HepG2 (cell line): ENCODE data around the gene TMEM117. TPM values are rescaled to one million over a fixed set of nuclear protein-coding genes. Genes with fewer than 3 reads are reported as not detected.

Experiments
- ATAC-seq: fragments of 200-7000 bp; cut with Tn5 transposase; 3 replicates; pipeline ENCODE4 v1.9.1; 2020; ENCODE audit warnings: mild to moderate bottlenecking, moderate library complexity
- BruUV-seq: library from RNA; stranded (reverse); fragments of 400-500 nt; replicated peaks from 2 replicates; lab custom pipeline; 2021; lab: Mats Ljungman, UMichigan
- CTCF ChIA-PET: fragments of 300-600 bp; formaldehyde crosslinking; extraction: SDS; loops from one replicate; lab custom pipeline; 2021; ENCODE audit warnings: low total read pairs, inconsistent platforms, low intra/inter-chr PET ratio; lab: Yijun Ruan, JAX
- POLR2A ChIA-PET: fragments of 350-600 bp; sonication (Branson Sonifier 250); formaldehyde crosslinking; loops from one replicate; lab custom pipeline; 2020; ENCODE audit warnings: antibody characterized with exemption, inconsistent platforms; lab: Yijun Ruan, JAX
- DNase-seq: peaks from one replicate; pipeline ENCODE4 v3.0.0-alpha.2; 2015; ENCODE audit warnings: low spot score
- FAIRE-seq: peaks from 3 replicates; lab custom pipeline; 2011; peaks lifted over from hg19 to GRCh38; lab: Jason Lieb, UNC
- H2AFZ ChIP-seq: one replicate; pipeline ENCODE4 v1.6.1; 2011; ENCODE audit warnings: low read length, inconsistent platforms
- H3K27ac ChIP-seq: fragments of 300-600 bp; 3 replicates; pipeline ENCODE4 v1.8.0; 2011; ENCODE audit warnings: mixed run types, mild to moderate bottlenecking, mixed read lengths, low read length, inconsistent platforms; ENCODE audit not compliant: insufficient read depth; ENCODE audit errors: extremely low read length
- H3K27me3 ChIP-seq, 2 experiments: fragments of 200-600 bp in 1 of 2; 2 replicates in 1 of 2; 3 replicates in 1 of 2; pipeline versions ENCODE4 v1.6.0 to v1.8.0; 2011; ENCODE audit warnings: low read length in 2 of 2, mild to moderate bottlenecking in 2 of 2, moderate library complexity in 2 of 2, inconsistent platforms in 1 of 2; ENCODE audit not compliant: insufficient read depth in 2 of 2, control insufficient read depth in 1 of 2
- H3K36me3 ChIP-seq, 2 experiments: fragments of 200-600 bp in 1 of 2; replicated peaks in 1 of 2; 2 replicates in 1 of 2; 3 replicates in 1 of 2; pipeline versions ENCODE4 v1.5.1 to v1.8.0; 2011; ENCODE audit warnings: low read length in 2 of 2, inconsistent platforms in 1 of 2; ENCODE audit not compliant: insufficient read depth in 2 of 2, control insufficient read depth in 1 of 2
- H3K4me1 ChIP-seq: 2 replicates; pipeline ENCODE4 v1.5.1; 2012; ENCODE audit warnings: low read length, inconsistent platforms; ENCODE audit not compliant: insufficient read depth
- H3K4me2 ChIP-seq: 2 replicates; pipeline ENCODE4 v1.6.0; 2011; ENCODE audit warnings: low read depth, low read length, inconsistent platforms
- H3K4me3 ChIP-seq, 3 experiments: fragments of 200-600 bp in 1 of 3; sonication (generic), shearing (Covaris generic) in 1 of 3; replicated peaks in 1 of 3; 2 replicates each; pipeline ENCODE4 v1.5.1; 2011 to 2016; ENCODE audit warnings: low read length in 3 of 3, inconsistent platforms in 2 of 3, low read depth in 2 of 3, mild to moderate bottlenecking in 2 of 3, control low read depth in 1 of 3, mixed read lengths in 1 of 3; ENCODE audit not compliant: insufficient read depth in 1 of 3
- H3K79me2 ChIP-seq: one replicate; pipeline ENCODE4 v1.6.1; 2011; ENCODE audit warnings: low read length, inconsistent platforms; ENCODE audit not compliant: insufficient read depth
- H3K9ac ChIP-seq: 2 replicates; pipeline ENCODE4 v1.6.0; 2011; ENCODE audit warnings: mild to moderate bottlenecking, low read depth, low read length, inconsistent platforms; ENCODE audit not compliant: insufficient read depth
- H3K9me3 ChIP-seq: 2 replicates; pipeline ENCODE4 v1.5.1; 2012; ENCODE audit warnings: mild to moderate bottlenecking, low read length
- H4K20me1 ChIP-seq: 2 replicates; pipeline ENCODE4 v1.6.0; 2011; ENCODE audit warnings: inconsistent platforms, mild to moderate bottlenecking, low read length, moderate library complexity; ENCODE audit not compliant: insufficient read depth
- HNRNPH1 ChIP-seq: fragments of 200-400 bp; formaldehyde crosslinking; optimal IDR thresholded peaks from 2 replicates; pipeline ENCODE3; 2017; ENCODE audit warnings: mild to moderate bottlenecking, low read depth, low read length
- RFX1 ChIP-seq: fragments of 450-650 bp; IDR thresholded peaks from 2 replicates; pipeline ENCODE4 v1.6.1; 2017
- STAG1 ChIP-seq: sonication (generic); formaldehyde crosslinking; IDR thresholded peaks from 2 replicates; pipeline ENCODE4 v1.4.0; 2020; ENCODE audit warnings: missing genetic modification reagents
- WGBS: methylation state at CpG from one replicate; pipeline ENCODE4 v1.1.6; 2017; ENCODE audit warnings: low lambda C conversion rate; 5-methylcytosine and 5-hydroxymethylcytosine counted together
- in situ Hi-C: cut with HindIII; loops from 2 replicates; pipeline ENCODE4 v1.10.0; 2017; ENCODE audit warnings: low pct_unique_long_range_greater_than_20kb; ENCODE audit not compliant: extremely low pct_ligation_motif_present
- intact Hi-C: fragments of 100-400 bp; cut with micrococcal nuclease; formaldehyde crosslinking; loops from one replicate; pipeline ENCODE4 v1.10.0; 2022; ENCODE audit not compliant: unreplicated experiment
- polyA plus RNA-seq, 8 experiments: library from polyadenylated mRNA; depleted of rRNA in 3 of 8; stranded (reverse) in 7 of 8; unstranded in 1 of 8; fragments of >200 nt; fragmentation: Illumina TruSeq in 4 of 8; extraction: Trizol in 4 of 8; gene quantifications; 2 replicates each; pipeline versions ENCODE4 v1.2.1 to v1.2.3, GENCODE V29; 2011 to 2016; ENCODE audit warnings: low read depth in 4 of 8, missing spikeins in 1 of 8, mixed read lengths in 1 of 8; ENCODE audit not compliant: insufficient read depth in 1 of 8
- total RNA-seq, 5 experiments: library from RNA; depleted of rRNA; stranded (reverse); fragments of >200 nt; fragmentation: Illumina TruSeq; extraction: Trizol; gene quantifications; 2 replicates each; pipeline ENCODE4 v1.2.3, GENCODE V29; 2016; ENCODE audit warnings: low read depth in 1 of 5
- TF ChIP-seq, protein P1 (sequence below): sonication (generic); formaldehyde crosslinking; IDR thresholded peaks from 2 replicates; pipeline ENCODE4 v1.5.1; 2020; ENCODE audit warnings: mild to moderate bottlenecking, missing genetic modification reagents
- TF ChIP-seq, protein P2 (sequence below): sonication (generic); formaldehyde crosslinking; IDR thresholded peaks from 2 replicates; pipeline ENCODE4 v1.5.0; 2020; ENCODE audit warnings: mild to moderate bottlenecking, missing genetic modification reagents, moderate library complexity

The TMEM117 gene
- total and polyA plus RNA-seq, 2 of the 13 experiments (the other 11 are each of a cell fraction or from before 2014, with no cell fraction given): 2.8 to 8.5 TPM

DNA sequence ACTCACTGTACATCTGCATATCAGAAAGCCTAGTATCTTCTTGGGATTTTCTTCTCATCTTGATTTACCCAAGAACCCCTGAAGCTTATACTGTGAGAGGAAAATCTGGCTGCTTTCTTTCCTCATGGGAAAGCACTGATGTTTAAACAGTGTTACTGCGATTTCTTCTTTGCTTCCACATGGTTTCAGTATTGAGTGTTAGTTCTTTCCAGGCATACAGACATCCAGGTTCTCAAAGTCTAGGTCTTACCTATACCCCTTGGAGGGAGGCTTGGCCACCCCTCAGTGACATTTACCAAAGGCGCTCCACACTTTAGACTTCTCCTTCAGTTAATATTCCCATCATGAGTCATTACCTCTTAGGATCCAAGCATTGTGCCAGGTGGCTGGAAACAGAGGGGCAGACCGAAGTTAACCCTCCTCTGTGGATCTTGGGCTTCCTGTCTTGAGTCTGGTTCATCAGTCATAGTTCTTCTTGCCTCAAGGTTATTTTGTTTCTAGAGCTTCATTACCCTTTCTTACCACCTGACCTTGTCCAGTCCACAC is 79.1 kb downstream of the TMEM117 start:
- Histone ChIP-seq H3K79me2 (no peaks in the 10 kb centered on the region), H3K4me3 (no peak overlapping the region), H4K20me1 (no peaks in the 10 kb centered on the region), H3K36me3 (no peaks in the 10 kb centered on the region), H3K27me3 (no peaks in the 10 kb centered on the region), H2AFZ (no peak overlapping the region), H3K9me3 (no peaks in the 10 kb centered on the region), H3K4me2 (no peak overlapping the region), H3K27ac (no peak overlapping the region), H3K9ac (no peak overlapping the region), H3K4me1 (no peaks in the 10 kb centered on the region)
- in situ Hi-C loops: no loop called here
- ChIA-PET POLR2A (no interaction called here), CTCF (interaction anchor here (1.2 kb wide), 1 partner anchor 1016 kb away, joined by 3 read pairs; no protein-coding TSS in a partner anchor)
- peak; percentile 10 for DNase-seq
- BruUV-seq: no TSS peak
- 76% methylated on average over 3 of the region's 3 CpGs for WGBS
- peak; percentile 80 for ATAC-seq
- intact Hi-C loops: no loop called here
- no peak for FAIRE-seq
- TF ChIP-seq, protein P1, sequence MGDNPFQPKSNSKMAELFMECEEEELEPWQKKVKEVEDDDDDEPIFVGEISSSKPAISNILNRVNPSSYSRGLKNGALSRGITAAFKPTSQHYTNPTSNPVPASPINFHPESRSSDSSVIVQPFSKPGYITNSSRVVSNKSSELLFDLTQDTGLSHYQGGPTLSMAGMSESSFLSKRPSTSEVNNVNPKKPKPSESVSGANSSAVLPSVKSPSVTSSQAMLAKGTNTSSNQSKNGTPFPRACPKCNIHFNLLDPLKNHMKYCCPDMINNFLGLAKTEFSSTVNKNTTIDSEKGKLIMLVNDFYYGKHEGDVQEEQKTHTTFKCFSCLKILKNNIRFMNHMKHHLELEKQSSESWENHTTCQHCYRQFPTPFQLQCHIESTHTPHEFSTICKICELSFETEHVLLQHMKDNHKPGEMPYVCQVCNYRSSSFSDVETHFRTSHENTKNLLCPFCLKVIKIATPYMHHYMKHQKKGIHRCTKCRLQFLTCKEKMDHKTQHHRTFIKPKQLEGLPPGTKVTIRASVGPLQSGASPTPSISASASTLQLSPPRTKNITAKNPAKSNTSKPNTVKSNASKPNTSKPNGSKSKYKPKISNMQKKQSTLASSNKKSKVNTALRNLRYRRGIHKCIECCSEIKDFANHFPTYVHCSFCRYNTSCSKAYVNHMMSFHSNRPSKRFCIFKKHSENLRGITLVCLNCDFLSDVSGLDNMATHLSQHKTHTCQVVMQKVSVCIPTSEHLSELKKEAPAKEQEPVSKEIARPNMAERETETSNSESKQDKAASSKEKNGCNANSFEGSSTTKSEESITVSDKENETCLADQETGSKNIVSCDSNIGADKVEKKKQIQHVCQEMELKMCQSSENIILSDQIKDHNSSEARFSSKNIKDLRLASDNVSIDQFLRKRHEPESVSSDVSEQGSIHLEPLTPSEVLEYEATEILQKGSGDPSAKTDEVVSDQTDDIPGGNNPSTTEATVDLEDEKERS (CRISPR knock-in tag): no peak
- no peak for TF ChIP-seq HNRNPH1
- TF ChIP-seq, protein P2, sequence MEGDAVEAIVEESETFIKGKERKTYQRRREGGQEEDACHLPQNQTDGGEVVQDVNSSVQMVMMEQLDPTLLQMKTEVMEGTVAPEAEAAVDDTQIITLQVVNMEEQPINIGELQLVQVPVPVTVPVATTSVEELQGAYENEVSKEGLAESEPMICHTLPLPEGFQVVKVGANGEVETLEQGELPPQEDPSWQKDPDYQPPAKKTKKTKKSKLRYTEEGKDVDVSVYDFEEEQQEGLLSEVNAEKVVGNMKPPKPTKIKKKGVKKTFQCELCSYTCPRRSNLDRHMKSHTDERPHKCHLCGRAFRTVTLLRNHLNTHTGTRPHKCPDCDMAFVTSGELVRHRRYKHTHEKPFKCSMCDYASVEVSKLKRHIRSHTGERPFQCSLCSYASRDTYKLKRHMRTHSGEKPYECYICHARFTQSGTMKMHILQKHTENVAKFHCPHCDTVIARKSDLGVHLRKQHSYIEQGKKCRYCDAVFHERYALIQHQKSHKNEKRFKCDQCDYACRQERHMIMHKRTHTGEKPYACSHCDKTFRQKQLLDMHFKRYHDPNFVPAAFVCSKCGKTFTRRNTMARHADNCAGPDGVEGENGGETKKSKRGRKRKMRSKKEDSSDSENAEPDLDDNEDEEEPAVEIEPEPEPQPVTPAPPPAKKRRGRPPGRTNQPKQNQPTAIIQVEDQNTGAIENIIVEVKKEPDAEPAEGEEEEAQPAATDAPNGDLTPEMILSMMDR (CRISPR knock-in tag): peak; percentile 61
- TF ChIP-seq STAG1 (CRISPR knock-in tag): peak; percentile 31
- TF ChIP-seq RFX1: no peak
